PFSK-1 (cell line): ENCODE data around the gene SCGB1C1.

Experiments
- POLR2AphosphoS5 ChIP-seq: IDR thresholded peaks from 2 replicates; pipeline ENCODE4 v1.6.1; 2012; ENCODE audit warnings: low read depth, mild to moderate bottlenecking, control low read depth, low read length, moderate library complexity
- SIN3A ChIP-seq: IDR thresholded peaks from 2 replicates; pipeline ENCODE4 v1.6.1; 2012; ENCODE audit warnings: mild to moderate bottlenecking, low read length, moderate library complexity, borderline replicate concordance; ENCODE audit not compliant: insufficient read depth
- TAF1 ChIP-seq: IDR thresholded peaks from 2 replicates; pipeline ENCODE4 v1.6.1; 2012; ENCODE audit warnings: low read length, control low read depth, borderline replicate concordance; ENCODE audit not compliant: insufficient read depth

DNA sequence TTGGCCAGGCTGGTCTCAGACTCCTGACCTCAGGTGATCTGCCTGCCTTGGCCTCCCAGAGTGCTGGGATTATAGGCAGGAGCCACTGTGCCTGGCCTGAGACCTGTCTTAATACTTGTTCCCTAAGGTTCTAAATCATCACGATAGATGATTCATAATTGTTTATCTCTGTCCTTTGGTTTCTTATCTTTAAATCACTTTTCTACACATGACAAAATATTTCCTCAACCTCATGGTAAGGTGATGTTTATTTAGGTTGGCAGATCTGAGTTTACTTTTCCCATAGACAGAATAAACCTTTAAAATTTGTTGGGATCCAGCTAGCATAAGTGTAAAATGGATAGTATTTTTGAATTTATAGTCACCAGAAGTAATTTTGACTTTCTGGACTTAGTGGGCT, 47.4 kb downstream of the SCGB1C1 start:
- TF ChIP-seq POLR2AphosphoS5 (no peak), TAF1 (no peak), SIN3A (no peak)
